ENCODE data around the gene SUSD3. TPM values are rescaled to one million over a fixed set of nuclear protein-coding genes. Genes with fewer than 3 reads are reported as not detected.

SUSD3 gene
- total and polyA plus RNA-seq, 10 of the 15 experiments (the other 5 are each of a cell fraction or from before 2014, with no cell fraction given): 2.5 to 92.0 (median 31.1) TPM

DNA sequence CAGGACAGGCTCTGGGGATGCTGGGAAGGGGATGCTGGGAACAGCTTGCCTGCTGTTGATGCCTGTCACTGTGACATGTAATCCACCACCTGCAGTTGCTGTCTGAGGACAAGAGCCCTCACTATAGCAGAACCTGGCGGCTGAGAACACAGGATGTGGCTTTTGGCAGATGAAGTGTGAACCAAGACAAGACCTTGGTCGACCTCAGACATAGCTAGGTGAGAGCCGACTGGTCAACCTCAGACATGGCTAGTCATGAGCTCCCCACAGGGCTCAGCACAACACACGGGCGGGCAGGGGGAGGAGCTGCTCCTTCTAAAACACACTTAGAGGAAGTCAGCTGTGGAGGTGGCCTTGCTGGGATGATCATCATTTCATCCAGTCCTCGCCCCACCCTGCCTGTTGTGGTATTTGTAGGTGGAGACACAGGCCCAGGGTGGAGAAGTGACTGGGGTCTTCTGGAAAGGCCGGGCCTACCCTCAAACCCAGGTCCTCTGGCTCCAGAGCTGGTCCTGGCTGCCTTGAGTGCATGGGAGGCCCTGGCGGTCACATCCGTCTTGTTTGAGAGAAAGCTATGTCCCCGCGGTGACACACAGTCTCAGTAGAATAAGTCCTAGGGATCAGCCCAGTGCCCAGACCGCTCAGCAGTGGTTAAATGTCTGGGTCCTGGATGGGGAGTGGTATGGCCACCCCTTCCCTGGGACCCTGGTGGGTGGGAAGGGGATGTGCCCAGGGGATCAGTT, 6.1 kb downstream of the SUSD3 start (continued):
- TF ChIP-seq, protein P1, sequence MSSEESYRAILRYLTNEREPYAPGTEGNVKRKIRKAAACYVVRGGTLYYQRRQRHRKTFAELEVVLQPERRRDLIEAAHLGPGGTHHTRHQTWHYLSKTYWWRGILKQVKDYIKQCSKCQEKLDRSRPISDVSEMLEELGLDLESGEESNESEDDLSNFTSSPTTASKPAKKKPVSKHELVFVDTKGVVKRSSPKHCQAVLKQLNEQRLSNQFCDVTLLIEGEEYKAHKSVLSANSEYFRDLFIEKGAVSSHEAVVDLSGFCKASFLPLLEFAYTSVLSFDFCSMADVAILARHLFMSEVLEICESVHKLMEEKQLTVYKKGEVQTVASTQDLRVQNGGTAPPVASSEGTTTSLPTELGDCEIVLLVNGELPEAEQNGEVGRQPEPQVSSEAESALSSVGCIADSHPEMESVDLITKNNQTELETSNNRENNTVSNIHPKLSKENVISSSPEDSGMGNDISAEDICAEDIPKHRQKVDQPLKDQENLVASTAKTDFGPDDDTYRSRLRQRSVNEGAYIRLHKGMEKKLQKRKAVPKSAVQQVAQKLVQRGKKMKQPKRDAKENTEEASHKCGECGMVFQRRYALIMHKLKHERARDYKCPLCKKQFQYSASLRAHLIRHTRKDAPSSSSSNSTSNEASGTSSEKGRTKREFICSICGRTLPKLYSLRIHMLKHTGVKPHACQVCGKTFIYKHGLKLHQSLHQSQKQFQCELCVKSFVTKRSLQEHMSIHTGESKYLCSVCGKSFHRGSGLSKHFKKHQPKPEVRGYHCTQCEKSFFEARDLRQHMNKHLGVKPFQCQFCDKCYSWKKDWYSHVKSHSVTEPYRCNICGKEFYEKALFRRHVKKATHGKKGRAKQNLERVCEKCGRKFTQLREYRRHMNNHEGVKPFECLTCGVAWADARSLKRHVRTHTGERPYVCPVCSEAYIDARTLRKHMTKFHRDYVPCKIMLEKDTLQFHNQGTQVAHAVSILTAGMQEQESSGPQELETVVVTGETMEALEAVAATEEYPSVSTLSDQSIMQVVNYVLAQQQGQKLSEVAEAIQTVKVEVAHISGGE (CRISPR knock-in tag; IDR thresholded peaks at IDR 0.05): no peak
- no peak for TF ChIP-seq LARP7 (IDR thresholded peaks at IDR 0.05)
- peak; percentile 59; the same call in 1 of the 2 replicates for TF ChIP-seq HCFC1 (IDR thresholded peaks at IDR 0.05; ENCODE audit: low read length)
- TF ChIP-seq, protein P2, sequence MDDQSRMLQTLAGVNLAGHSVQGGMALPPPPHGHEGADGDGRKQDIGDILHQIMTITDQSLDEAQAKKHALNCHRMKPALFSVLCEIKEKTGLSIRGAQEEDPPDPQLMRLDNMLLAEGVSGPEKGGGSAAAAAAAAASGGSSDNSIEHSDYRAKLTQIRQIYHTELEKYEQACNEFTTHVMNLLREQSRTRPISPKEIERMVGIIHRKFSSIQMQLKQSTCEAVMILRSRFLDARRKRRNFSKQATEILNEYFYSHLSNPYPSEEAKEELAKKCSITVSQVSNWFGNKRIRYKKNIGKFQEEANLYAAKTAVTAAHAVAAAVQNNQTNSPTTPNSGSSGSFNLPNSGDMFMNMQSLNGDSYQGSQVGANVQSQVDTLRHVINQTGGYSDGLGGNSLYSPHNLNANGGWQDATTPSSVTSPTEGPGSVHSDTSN (IDR thresholded peaks at IDR 0.05; ENCODE audit: insufficient replicate concordance, low read depth, low read length): peak; percentile 84
- TF ChIP-seq MXI1 (IDR thresholded peaks at IDR 0.05; ENCODE audit: low read depth, low read length): peak; percentile 56; the same call in 1 of the 2 replicates
- TF ChIP-seq ESRRA (IDR thresholded peaks at IDR 0.05; ENCODE audit: low read length): peak; percentile 98
- no peak for TF ChIP-seq PML (IDR thresholded peaks at IDR 0.05; ENCODE audit: low read length)
- TF ChIP-seq, protein P3, sequence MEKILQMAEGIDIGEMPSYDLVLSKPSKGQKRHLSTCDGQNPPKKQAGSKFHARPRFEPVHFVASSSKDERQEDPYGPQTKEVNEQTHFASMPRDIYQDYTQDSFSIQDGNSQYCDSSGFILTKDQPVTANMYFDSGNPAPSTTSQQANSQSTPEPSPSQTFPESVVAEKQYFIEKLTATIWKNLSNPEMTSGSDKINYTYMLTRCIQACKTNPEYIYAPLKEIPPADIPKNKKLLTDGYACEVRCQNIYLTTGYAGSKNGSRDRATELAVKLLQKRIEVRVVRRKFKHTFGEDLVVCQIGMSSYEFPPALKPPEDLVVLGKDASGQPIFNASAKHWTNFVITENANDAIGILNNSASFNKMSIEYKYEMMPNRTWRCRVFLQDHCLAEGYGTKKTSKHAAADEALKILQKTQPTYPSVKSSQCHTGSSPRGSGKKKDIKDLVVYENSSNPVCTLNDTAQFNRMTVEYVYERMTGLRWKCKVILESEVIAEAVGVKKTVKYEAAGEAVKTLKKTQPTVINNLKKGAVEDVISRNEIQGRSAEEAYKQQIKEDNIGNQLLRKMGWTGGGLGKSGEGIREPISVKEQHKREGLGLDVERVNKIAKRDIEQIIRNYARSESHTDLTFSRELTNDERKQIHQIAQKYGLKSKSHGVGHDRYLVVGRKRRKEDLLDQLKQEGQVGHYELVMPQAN (conservative IDR thresholded peaks at IDR 0.05): 0 out of 2 replicates have a peak, but pooled peaks have one; percentile 50
- TF ChIP-seq TAF1 (IDR thresholded peaks at IDR 0.05; ENCODE audit: borderline replicate concordance, low read depth, low read length): peak; percentile 76
- TF ChIP-seq, protein P4, sequence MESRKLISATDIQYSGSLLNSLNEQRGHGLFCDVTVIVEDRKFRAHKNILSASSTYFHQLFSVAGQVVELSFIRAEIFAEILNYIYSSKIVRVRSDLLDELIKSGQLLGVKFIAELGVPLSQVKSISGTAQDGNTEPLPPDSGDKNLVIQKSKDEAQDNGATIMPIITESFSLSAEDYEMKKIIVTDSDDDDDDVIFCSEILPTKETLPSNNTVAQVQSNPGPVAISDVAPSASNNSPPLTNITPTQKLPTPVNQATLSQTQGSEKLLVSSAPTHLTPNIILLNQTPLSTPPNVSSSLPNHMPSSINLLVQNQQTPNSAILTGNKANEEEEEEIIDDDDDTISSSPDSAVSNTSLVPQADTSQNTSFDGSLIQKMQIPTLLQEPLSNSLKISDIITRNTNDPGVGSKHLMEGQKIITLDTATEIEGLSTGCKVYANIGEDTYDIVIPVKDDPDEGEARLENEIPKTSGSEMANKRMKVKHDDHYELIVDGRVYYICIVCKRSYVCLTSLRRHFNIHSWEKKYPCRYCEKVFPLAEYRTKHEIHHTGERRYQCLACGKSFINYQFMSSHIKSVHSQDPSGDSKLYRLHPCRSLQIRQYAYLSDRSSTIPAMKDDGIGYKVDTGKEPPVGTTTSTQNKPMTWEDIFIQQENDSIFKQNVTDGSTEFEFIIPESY (IDR thresholded peaks at IDR 0.05): no peak
- peak; percentile 92 for TF ChIP-seq IKZF1 (conservative IDR thresholded peaks at IDR 0.05)
- TF ChIP-seq, protein P5, sequence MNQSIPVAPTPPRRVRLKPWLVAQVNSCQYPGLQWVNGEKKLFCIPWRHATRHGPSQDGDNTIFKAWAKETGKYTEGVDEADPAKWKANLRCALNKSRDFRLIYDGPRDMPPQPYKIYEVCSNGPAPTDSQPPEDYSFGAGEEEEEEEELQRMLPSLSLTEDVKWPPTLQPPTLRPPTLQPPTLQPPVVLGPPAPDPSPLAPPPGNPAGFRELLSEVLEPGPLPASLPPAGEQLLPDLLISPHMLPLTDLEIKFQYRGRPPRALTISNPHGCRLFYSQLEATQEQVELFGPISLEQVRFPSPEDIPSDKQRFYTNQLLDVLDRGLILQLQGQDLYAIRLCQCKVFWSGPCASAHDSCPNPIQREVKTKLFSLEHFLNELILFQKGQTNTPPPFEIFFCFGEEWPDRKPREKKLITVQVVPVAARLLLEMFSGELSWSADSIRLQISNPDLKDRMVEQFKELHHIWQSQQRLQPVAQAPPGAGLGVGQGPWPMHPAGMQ (IDR thresholded peaks at IDR 0.05; ENCODE audit: borderline replicate concordance): no peak
- TF ChIP-seq STAT3 (IDR thresholded peaks at IDR 0.05; ENCODE audit: low read depth, low read length): no peak
- TF ChIP-seq SMAD1 (IDR thresholded peaks at IDR 0.05; ENCODE audit: low read depth, partially characterized antibody): no peak
- peak; percentile 81 for TF ChIP-seq IRF4 (IDR thresholded peaks at IDR 0.05; ENCODE audit: low read depth, low read length)
- peak; percentile 89 for TF ChIP-seq BACH1 (IDR thresholded peaks at IDR 0.05; ENCODE audit: borderline replicate concordance)
- TF ChIP-seq, protein P6, sequence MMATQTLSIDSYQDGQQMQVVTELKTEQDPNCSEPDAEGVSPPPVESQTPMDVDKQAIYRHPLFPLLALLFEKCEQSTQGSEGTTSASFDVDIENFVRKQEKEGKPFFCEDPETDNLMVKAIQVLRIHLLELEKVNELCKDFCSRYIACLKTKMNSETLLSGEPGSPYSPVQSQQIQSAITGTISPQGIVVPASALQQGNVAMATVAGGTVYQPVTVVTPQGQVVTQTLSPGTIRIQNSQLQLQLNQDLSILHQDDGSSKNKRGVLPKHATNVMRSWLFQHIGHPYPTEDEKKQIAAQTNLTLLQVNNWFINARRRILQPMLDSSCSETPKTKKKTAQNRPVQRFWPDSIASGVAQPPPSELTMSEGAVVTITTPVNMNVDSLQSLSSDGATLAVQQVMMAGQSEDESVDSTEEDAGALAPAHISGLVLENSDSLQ (IDR thresholded peaks at IDR 0.05): peak; percentile 96
- peak; percentile 77 for TF ChIP-seq RAD51 (IDR thresholded peaks at IDR 0.05)
- TF ChIP-seq RELA (IDR thresholded peaks at IDR 0.05; ENCODE audit: borderline replicate concordance, partially characterized antibody): no peak
